PC-9 (cell line): ENCODE data around the gene HPCAL1. TPM values are rescaled to one million over a fixed set of nuclear protein-coding genes. Genes with fewer than 3 reads are reported as not detected.
A peak's percentile ranks its signal among the peaks of the same experiment; 100 is the strongest.
"Not testable (repeated sequence)": the region's sequence is repeated elsewhere in the genome, so short reads cannot be mapped to it uniquely, and the experiment has no call there.

Experiments
- BruUV-seq: library from RNA; stranded (reverse); fragments of 400-500 nt; replicated peaks from 2 replicates; lab custom pipeline; 2021; lab: Mats Ljungman, UMichigan
- CTCF ChIA-PET: fragments of 300-600 bp; sonication (Branson Sonifier 250); formaldehyde crosslinking; loops from one replicate; lab custom pipeline; 2022; ENCODE audit warnings: antibody characterized with exemption; lab: Charles Lee
- POLR2A ChIA-PET: fragments of 300-600 bp; sonication (Branson Sonifier 250); formaldehyde crosslinking; loops from one replicate; lab custom pipeline; 2022; ENCODE audit warnings: antibody characterized with exemption; ENCODE audit not compliant: unreplicated experiment; lab: Charles Lee
- DNase-seq, 2 experiments: peaks; one replicate each; pipeline versions ENCODE4 v3.0.0 to v3.0.0-alpha.2; 2015 to 2022; ENCODE audit warnings: mixed read lengths in 1 of 2
- H2AFZ ChIP-seq: fragments of 200-600 bp; sonication (generic); 2 replicates; pipeline ENCODE4 v1.8.1; 2017; ENCODE audit warnings: antibody characterized with exemption
- H3F3A ChIP-seq: fragments of 200-600 bp; sonication (generic); 2 replicates; pipeline ENCODE4 v1.8.1; 2017; ENCODE audit warnings: antibody characterized with exemption, mild to moderate bottlenecking, low read depth; ENCODE audit not compliant: insufficient read depth
- H3K27ac ChIP-seq: fragments of 200-600 bp; sonication (generic); 2 replicates; pipeline ENCODE4 v1.6.1; 2016; ENCODE audit warnings: mixed run types
- H3K27me3 ChIP-seq: fragments of 200-600 bp; sonication (generic); 2 replicates; pipeline ENCODE4 v1.6.1; 2016; ENCODE audit warnings: low read depth, mixed run types; ENCODE audit not compliant: insufficient read depth
- H3K36me3 ChIP-seq: fragments of 200-600 bp; sonication (generic); 2 replicates; pipeline ENCODE4 v1.6.1; 2016; ENCODE audit warnings: low read depth, mixed run types
- H3K4me1 ChIP-seq: fragments of 200-600 bp; sonication (generic); replicated peaks from 2 replicates; pipeline ENCODE4 v1.6.1; 2016; ENCODE audit warnings: mixed run types; ENCODE audit not compliant: insufficient read depth
- H3K4me2 ChIP-seq: fragments of 200-600 bp; sonication (generic); 2 replicates; pipeline ENCODE4 v1.6.1; 2017; ENCODE audit warnings: mixed run types
- H3K4me3 ChIP-seq: fragments of 200-600 bp; sonication (generic); 2 replicates; pipeline ENCODE4 v1.6.1; 2016; ENCODE audit warnings: mixed run types
- H3K79me2 ChIP-seq: fragments of 200-600 bp; sonication (generic); 2 replicates; pipeline ENCODE4 v1.6.1; 2017; ENCODE audit warnings: low read depth, mixed run types
- H3K9me2 ChIP-seq: fragments of 200-600 bp; sonication (generic); 2 replicates; pipeline ENCODE4 v1.8.1; 2017; ENCODE audit warnings: mild to moderate bottlenecking; ENCODE audit not compliant: insufficient read depth
- H3K9me3 ChIP-seq: fragments of 200-600 bp; sonication (generic); 2 replicates; pipeline ENCODE4 v1.8.1; 2016; ENCODE audit warnings: low read depth; ENCODE audit not compliant: insufficient read depth
- H4K20me1 ChIP-seq: fragments of 200-600 bp; sonication (generic); 2 replicates; pipeline ENCODE4 v1.8.1; 2017; ENCODE audit not compliant: insufficient read depth
- CTCF ChIP-seq: fragments of 200-600 bp; sonication (generic); conservative IDR thresholded peaks from 2 replicates; pipeline ENCODE4 v1.6.1; 2017; ENCODE audit warnings: mixed run types, antibody characterized with exemption, mild to moderate bottlenecking, moderate library complexity
- EZH2 ChIP-seq: fragments of 200-600 bp; sonication (generic); IDR thresholded peaks from 2 replicates; pipeline ENCODE4 v1.8.0; 2017; ENCODE audit warnings: antibody characterized with exemption, low read depth
- intact Hi-C: fragments of 100-400 bp; cut with micrococcal nuclease; formaldehyde crosslinking; loops from one replicate; pipeline ENCODE4 v1.10.0; 2022; ENCODE audit not compliant: unreplicated experiment
- total RNA-seq: library from RNA; stranded (reverse); gene quantifications from 2 replicates; pipeline ENCODE4 v1.2.3, GENCODE V29; 2021

The HPCAL1 gene
- total RNA-seq, 1 experiment from 2014 or later: 105 TPM

GRCh38 chr2:10296142-10296541 is 6.6 kb upstream of the HPCAL1 start:
- CTCF ChIA-PET: no interaction called here
- intact Hi-C loops: no loop called here
- no TSS peak for BruUV-seq

DNA sequence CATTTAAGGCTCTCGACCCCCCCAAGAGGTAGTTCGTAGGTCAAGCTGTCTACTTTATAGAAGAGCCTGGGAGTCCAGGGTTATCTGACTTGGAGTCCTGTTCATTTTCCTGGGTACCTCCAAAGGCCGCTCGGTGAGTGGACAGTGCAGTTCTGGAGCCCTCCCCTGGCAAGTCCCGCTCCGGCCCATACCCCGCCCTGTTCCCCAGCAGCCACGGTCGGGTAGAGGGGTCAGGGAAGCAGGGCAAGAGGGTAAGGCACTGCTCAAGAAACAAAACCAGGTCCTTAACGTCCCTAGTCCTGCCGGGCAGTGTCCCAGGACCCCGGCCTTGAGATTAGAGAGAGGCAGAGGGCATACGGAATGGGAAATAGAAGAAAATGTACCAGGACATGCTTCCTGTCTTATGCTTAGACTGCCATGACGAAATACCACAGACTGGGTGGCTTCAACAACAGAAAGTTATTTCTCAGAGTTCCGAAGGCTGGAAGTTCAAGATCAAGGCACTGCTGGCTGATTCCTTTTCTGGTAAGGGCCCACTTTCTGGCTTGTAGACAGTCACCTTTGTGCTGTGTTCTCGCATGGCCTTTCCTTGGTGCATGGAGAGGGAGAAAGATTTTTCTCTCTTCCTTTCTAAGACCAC is 5.4 kb upstream of the HPCAL1 start:
- intact Hi-C loops: no loop called here
- peak overlapping the region; percentile 88 for H3K27ac ChIP-seq
- peaks cover 7% of the 10 kb centered on the region; the same call in 1 of the 2 replicates for H3K9me3 ChIP-seq
- DNase-seq: no peak
- H3K4me2 ChIP-seq: peak overlapping the region; percentile 48
- H2AFZ ChIP-seq: no peak overlapping the region
- TF ChIP-seq EZH2 (no peak), CTCF (no peak)
- BruUV-seq: no TSS peak
- H4K20me1 ChIP-seq: no peaks in the 10 kb centered on the region
- no peaks in the 10 kb centered on the region for H3K27me3 ChIP-seq
- CTCF ChIA-PET: interaction anchor here (0.6 kb wide), 1 partner anchor 112 kb away, joined by 5 read pairs; no protein-coding TSS in a partner anchor
- peaks cover 61% of the 10 kb centered on the region for H3K4me1 ChIP-seq
- no peak overlapping the region for H3K4me3 ChIP-seq
- peaks cover 19% of the 10 kb centered on the region; the same call in 1 of the 2 replicates for H3K79me2 ChIP-seq
- H3F3A ChIP-seq: peaks cover 38% of the 10 kb centered on the region
- POLR2A ChIA-PET: interaction anchor here (0.6 kb wide), 2 partner anchors 11 to 225 kb away, joined by 3 to 19 read pairs; no protein-coding TSS in a partner anchor
- H3K9me2 ChIP-seq: no peaks in the 10 kb centered on the region; the same call in 1 of the 2 replicates
- H3K36me3 ChIP-seq: peaks cover 5% of the 10 kb centered on the region; the same call in 1 of the 2 replicates

More at GRCh38 chr2:10296142-10296541, 6.6 kb upstream of the HPCAL1 start:
- H3K4me2 ChIP-seq: no peak overlapping the region
- no peaks in the 10 kb centered on the region for H4K20me1 ChIP-seq
- H3F3A ChIP-seq: peaks cover 38% of the 10 kb centered on the region
- H3K9me3 ChIP-seq: peaks cover 7% of the 10 kb centered on the region; the same call in 1 of the 2 replicates
- H3K4me1 ChIP-seq: peaks cover 50% of the 10 kb centered on the region
- H3K4me3 ChIP-seq: no peak overlapping the region
- no peak overlapping the region for H3K27ac ChIP-seq
- POLR2A ChIA-PET: no interaction called here
- no peaks in the 10 kb centered on the region; the same call in 1 of the 2 replicates for H3K9me2 ChIP-seq
- H3K27me3 ChIP-seq: no peaks in the 10 kb centered on the region
- peaks cover 5% of the 10 kb centered on the region; the same call in 1 of the 2 replicates for H3K36me3 ChIP-seq
- DNase-seq: peak in 1 of 2 experiments; percentile 21
- TF ChIP-seq EZH2 (no peak), CTCF (no peak)
- peaks cover 12% of the 10 kb centered on the region; the same call in 1 of the 2 replicates for H3K79me2 ChIP-seq
- no peak overlapping the region for H2AFZ ChIP-seq

DNA sequence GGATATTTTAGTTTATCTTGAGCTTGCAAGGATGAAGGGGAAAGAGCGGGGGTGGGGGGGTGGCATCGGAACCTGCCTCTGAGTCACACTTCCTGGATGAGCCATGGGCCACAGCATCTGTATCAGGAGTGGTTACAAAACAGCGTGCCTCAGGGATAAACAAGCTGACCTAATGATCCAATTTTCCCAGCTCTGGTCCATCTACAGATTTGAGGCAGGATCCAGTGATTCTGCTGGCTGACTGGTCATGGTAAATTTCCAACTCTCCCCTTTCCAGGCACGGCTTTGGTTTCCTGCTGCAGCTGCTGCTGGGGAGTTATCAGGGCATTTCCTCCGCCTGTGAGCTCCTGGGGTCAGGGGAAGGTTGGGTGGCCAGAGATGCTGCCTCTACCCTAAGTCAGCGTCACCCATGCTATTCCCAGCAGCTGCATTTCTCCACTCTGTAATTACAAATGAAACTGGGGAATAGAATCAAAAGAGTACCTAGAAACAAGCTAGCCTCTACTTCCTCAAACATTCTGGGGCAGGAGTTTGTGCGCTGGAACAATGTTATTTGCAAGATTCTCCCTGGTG is 4.7 kb upstream of the HPCAL1 start:
- intact Hi-C loops: no loop called here
- Histone ChIP-seq H4K20me1 (no peaks in the 10 kb centered on the region), H3K4me1 (peaks cover 61% of the 10 kb centered on the region), H3K9me3 (peaks cover 7% of the 10 kb centered on the region; the same call in 1 of the 2 replicates), H3K27me3 (no peaks in the 10 kb centered on the region), H3K4me2 (peak overlapping the region; percentile 48), H3F3A (peaks cover 38% of the 10 kb centered on the region), H3K36me3 (peaks cover 5% of the 10 kb centered on the region; the same call in 1 of the 2 replicates), H3K79me2 (peaks cover 22% of the 10 kb centered on the region), H3K9me2 (no peaks in the 10 kb centered on the region; the same call in 1 of the 2 replicates), H3K27ac (peak overlapping the region; percentile 88), H2AFZ (no peak overlapping the region), H3K4me3 (peak overlapping the region; percentile 1; the same call in 1 of the 2 replicates)
- POLR2A ChIA-PET: interaction anchor here (0.6 kb wide), 1 partner anchor 226 kb away, joined by 19 read pairs; no protein-coding TSS in a partner anchor
- peak; percentile 30 to 84 for DNase-seq
- CTCF ChIA-PET: no interaction called here
- TF ChIP-seq EZH2 (no peak), CTCF (no peak)
- no TSS peak for BruUV-seq

DNA sequence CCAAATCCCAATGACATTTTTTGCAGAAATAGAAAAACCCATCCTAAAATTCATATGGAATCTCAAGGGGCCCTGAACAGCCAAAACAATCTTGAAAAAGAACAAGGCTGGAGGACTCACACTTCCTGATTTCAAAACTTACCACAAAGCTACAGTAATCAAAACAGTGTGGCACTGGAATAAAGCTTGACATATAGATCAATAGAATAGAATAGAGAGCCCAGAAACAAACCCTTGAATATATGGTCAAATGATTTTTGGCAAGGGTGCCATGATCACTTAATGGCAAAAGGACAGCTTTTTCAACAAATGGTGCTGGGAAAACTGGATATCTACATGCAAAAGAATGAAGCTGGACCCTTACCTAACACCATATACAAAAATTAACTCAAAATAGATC is 3.9 kb upstream of the HPCAL1 start:
- H3K4me2 ChIP-seq: peak overlapping the region; percentile 48
- H2AFZ ChIP-seq, POLR2A ChIA-PET, H3K27me3 ChIP-seq, H3K4me3 ChIP-seq, H3K9me2 ChIP-seq, H4K20me1 ChIP-seq, DNase-seq, BruUV-seq, H3K36me3 ChIP-seq, CTCF ChIA-PET, intact Hi-C loops, H3K9me3 ChIP-seq: not testable (repeated sequence)
- H3K27ac ChIP-seq: peak overlapping the region; percentile 88
- peaks cover 61% of the 10 kb centered on the region for H3K4me1 ChIP-seq
- peaks cover 29% of the 10 kb centered on the region for H3K79me2 ChIP-seq
- H3F3A ChIP-seq: peaks cover 38% of the 10 kb centered on the region
